Right lobe of liver (tissue), 6 donors: ENCODE measurements around the gene GSDME. TPM values are rescaled to one million over a fixed set of nuclear protein-coding genes. Genes with fewer than 3 reads are reported as not detected.

ENCODE experiments used
- ATAC-seq, 4 donors: fragments of 200-7000 bp; cut with Tn5 transposase; one replicate each; pipeline ENCODE4 v1.9.1; 2020; ENCODE audit warnings: mild to moderate bottlenecking in 4 of 4, moderate library complexity in 4 of 4
- DNase-seq, 3 donors: peaks; one replicate each; pipeline ENCODE4 v3.0.0-alpha.2; 2020
- H3K27ac ChIP-seq, 3 donors: fragments of 200-600 bp; one replicate each; pipeline ENCODE4 v1.8.0; 2022
- H3K27me3 ChIP-seq, 2 donors: fragments of 200-600 bp; one replicate each; pipeline ENCODE4 v1.8.0; 2022
- H3K36me3 ChIP-seq, 4 donors: fragments of 200-600 bp; sonication (generic) in 1 of 4; one replicate each; pipeline versions ENCODE4 v1.5.1 to v1.8.0; 2017 to 2022; ENCODE audit warnings: control low read depth in 1 of 4
- H3K4me1 ChIP-seq, 4 donors: fragments of 200-600 bp; sonication (generic) in 1 of 4; one replicate each; pipeline versions ENCODE4 v1.5.1 to v1.8.0; 2017 to 2022; ENCODE audit warnings: control low read depth in 1 of 4
- H3K4me3 ChIP-seq, 3 donors: fragments of 200-600 bp; one replicate each; pipeline ENCODE4 v1.8.0; 2022
- H3K9me3 ChIP-seq, 4 donors: fragments of 200-600 bp; sonication (generic) in 1 of 4; one replicate each; pipeline versions ENCODE4 v1.5.1 to v1.8.0; 2017 to 2022; ENCODE audit warnings: control low read depth in 1 of 4
- CTCF ChIP-seq, 4 donors: fragments of 200-600 bp in 3 of 4; fragments of 450-650 bp in 1 of 4; IDR thresholded peaks; one replicate each; pipeline versions ENCODE4 v1.5.1 to v1.8.0; 2016 to 2022; ENCODE audit warnings: antibody characterized with exemption in 4 of 4, mild to moderate bottlenecking in 2 of 4
- POLR2A ChIP-seq: fragments of 450-650 bp; IDR thresholded peaks from one replicate; pipeline ENCODE4 v1.6.1; 2017; ENCODE audit warnings: antibody characterized with exemption, mild to moderate bottlenecking
- WGBS: methylation state at CpG from one replicate; pipeline ENCODE4 v1.1.6; 2018; ENCODE audit warnings: low coverage, low lambda C conversion rate; ENCODE audit not compliant: insufficient coverage; ENCODE audit errors: missing lambda C conversion rate; 5-methylcytosine and 5-hydroxymethylcytosine counted together
- intact Hi-C, 2 donors: fragments of 100-400 bp; cut with DNase I; formaldehyde crosslinking; loops; one replicate each; pipeline versions ENCODE4 v1.11.2 to v1.14.1; 2022
- total RNA-seq, 6 experiments: library from RNA; depleted of rRNA in 2 of 6; stranded (reverse); fragments of >200 nt in 2 of 6; fragmentation: NEBNext Ultra II Directional in 3 of 6; extraction: Animal tissue kit (Norgen Biotek cat#: 25700) in 3 of 6; gene quantifications; one replicate each; pipeline versions ENCODE4 v1.1.0 to v1.2.4, GENCODE V29; 2016 to 2023
- donor health status: DM: no; HTN: yes; CAD: no.
- donor health status: DM: no; HTN: no; CAD: no.
- donor health status: DM: no; HTN: no; CAD: no.
- donor health status: DM: no; HTN: yes; CAD: no.
- donor health status: DM: no; HTN: yes; CAD: no.

GSDME gene
- total RNA-seq, 6 experiments from 2014 or later, result 3.1 to 10.2 (median 5.8) TPM

GRCh38 chr7:24685708-24686107 lies 71.6 kb downstream of the GSDME start:
- 100% methylated on average over 1 of the region's 1 CpG for WGBS
- H3K4me1 ChIP-seq, result no peaks in the 10 kb centered on the region
- no peak overlapping the region for H3K4me3 ChIP-seq
- intact Hi-C loops, result no loop called here
- no peak for ATAC-seq
- DNase-seq, result no peak
- TF ChIP-seq CTCF (IDR thresholded peaks at IDR 0.05) (no peak), POLR2A (no peak)
- H3K27me3 ChIP-seq, result no peaks in the 10 kb centered on the region
- no peaks in the 10 kb centered on the region for H3K9me3 ChIP-seq
- no peak overlapping the region for H3K27ac ChIP-seq
- H3K36me3 ChIP-seq, result no peaks in the 10 kb centered on the region

GRCh38 chr7:24670782-24671181 lies 86.5 kb downstream of the GSDME start:
- intact Hi-C loops, result no loop called here
- peaks cover 0 to 16% (median 5%) of the 10 kb centered on the region in 4 donors for H3K4me1 ChIP-seq

GRCh38 chr7:24669971-24670591 lies 87.2 kb downstream of the GSDME start:
- Histone ChIP-seq H3K4me1 (peaks cover 0 to 16% (median 5%) of the 10 kb centered on the region in 4 donors), H3K4me3 (no peak overlapping the region), H3K9me3 (no peaks in the 10 kb centered on the region), H3K27me3 (no peaks in the 10 kb centered on the region), H3K36me3 (no peaks in the 10 kb centered on the region), H3K27ac (no peak overlapping the region)
- ATAC-seq (peak in 2 of 4 donors; percentile 22 to 29), DNase-seq (no peak)
- intact Hi-C loops, result no loop called here
- TF ChIP-seq CTCF (IDR thresholded peaks at IDR 0.05), result no peak
- no peak for TF ChIP-seq POLR2A

More at GRCh38 chr7:24670782-24671181, 86.5 kb downstream of the GSDME start:
- TF ChIP-seq CTCF (IDR thresholded peaks at IDR 0.05) (no peak), POLR2A (no peak)
- H3K27me3 ChIP-seq, result no peaks in the 10 kb centered on the region
- no peaks in the 10 kb centered on the region for H3K9me3 ChIP-seq
- no peaks in the 10 kb centered on the region for H3K36me3 ChIP-seq
- H3K27ac ChIP-seq, result no peak overlapping the region
- DNase-seq (no peak), ATAC-seq (no peak)
- H3K4me3 ChIP-seq, result no peak overlapping the region

- Histone ChIP-seq H3K36me3 (no peaks in the 10 kb centered on the region), H3K4me3 (no peak overlapping the region), H3K9me3 (no peaks in the 10 kb centered on the region), H3K27me3 (no peaks in the 10 kb centered on the region), H3K4me1 (peaks cover 0 to 16% (median 5%) of the 10 kb centered on the region in 4 donors), H3K27ac (peak overlapping the region in 1 of 3 donors; percentile 29)
- ATAC-seq (peak; percentile 92 to 97 (median 96)), DNase-seq (peak in 2 of 3 donors; percentile 48 to 56)
- TF ChIP-seq POLR2A, result no peak
- TF ChIP-seq CTCF (IDR thresholded peaks at IDR 0.05), result no peak
- intact Hi-C loops, result no loop called here
- 47% methylated on average over 3 of the region's 3 CpGs for WGBS
Measured at GRCh38 chr7:24668927-24669635, 88.2 kb downstream of the GSDME start.
